ENCODE results near the gene F13A1. TPM values are rescaled to one million over a fixed set of nuclear protein-coding genes. Genes with fewer than 3 reads are reported as not detected.

The F13A1 gene
- total and polyA plus RNA-seq, 7 donors = 4.9 to 58.9 (median 26.2) TPM

GRCh38 chr6:6224933-6225486 is 95.5 kb downstream of the F13A1 start:
- H3K36me3 ChIP-seq (ENCODE audit: insufficient read depth in 1 of 2, low read depth in 1 of 2) = no peaks in the 10 kb centered on the region
- no peak overlapping the region for H3K4me3 ChIP-seq
- peaks cover 0 to 5% (median 0%) of the 10 kb centered on the region in 3 donors for H3K27me3 ChIP-seq (ENCODE audit: insufficient read depth in 3 of 3, low read length in 2 of 3)
- TF ChIP-seq CTCF (IDR thresholded peaks at IDR 0.05) = no peak
- ATAC-seq (no peak), DNase-seq (no peak)
- H3K4me1 ChIP-seq = no peaks in the 10 kb centered on the region
- H3K27ac ChIP-seq = no peak overlapping the region
- 88 to 91% (median 90%) methylated on average over 6 of the region's 6 CpGs for WGBS, 3 donors
- intact Hi-C loops (cut with DNase I) = no loop called here
- H3K9me3 ChIP-seq = no peaks in the 10 kb centered on the region

GRCh38 chr6:6221787-6222535 is 98.5 kb downstream of the F13A1 start:
- ATAC-seq = no peak
- TF ChIP-seq CTCF (IDR thresholded peaks at IDR 0.05) = peak; percentile 13
- no peaks in the 10 kb centered on the region for H3K9me3 ChIP-seq
- H3K36me3 ChIP-seq (ENCODE audit: insufficient read depth in 1 of 2, low read depth in 1 of 2) = no peaks in the 10 kb centered on the region
- WGBS, 3 donors = 42 to 51% (median 45%) methylated on average over 7 of the region's 7 CpGs
- no peaks in the 10 kb centered on the region for H3K4me1 ChIP-seq
- no peak for DNase-seq
- H3K4me3 ChIP-seq = no peak overlapping the region
- H3K27ac ChIP-seq = no peak overlapping the region
- intact Hi-C loops (cut with DNase I) = no loop called here
- H3K27me3 ChIP-seq (ENCODE audit: insufficient read depth in 3 of 3, low read length in 2 of 3) = peaks cover 0 to 3% (median 0%) of the 10 kb centered on the region in 3 donors

GRCh38 chr6:6220718-6221117 is 99.7 kb downstream of the F13A1 start:
- peak; percentile 4 for TF ChIP-seq CTCF (IDR thresholded peaks at IDR 0.05)
- no peak for DNase-seq
- H3K36me3 ChIP-seq (ENCODE audit: insufficient read depth in 1 of 2, low read depth in 1 of 2) = no peaks in the 10 kb centered on the region
- WGBS, 3 donors = 33 to 70% (median 40%) methylated on average over 2 of the region's 2 CpGs
- no peak overlapping the region for H3K4me3 ChIP-seq
- no peak overlapping the region for H3K27ac ChIP-seq
- no peaks in the 10 kb centered on the region for H3K4me1 ChIP-seq
- peaks cover 0 to 3% (median 0%) of the 10 kb centered on the region in 3 donors for H3K27me3 ChIP-seq (ENCODE audit: insufficient read depth in 3 of 3, low read length in 2 of 3)
- no peak for ATAC-seq
- intact Hi-C loops (cut with DNase I) = no loop called here
- no peaks in the 10 kb centered on the region for H3K9me3 ChIP-seq

GRCh38 chr6:6219716-6220115 is 100.7 kb downstream of the F13A1 start:
- no peaks in the 10 kb centered on the region for H3K4me1 ChIP-seq
- H3K27me3 ChIP-seq (ENCODE audit: insufficient read depth in 3 of 3, low read length in 2 of 3) = peaks cover 0 to 3% (median 0%) of the 10 kb centered on the region in 3 donors
- intact Hi-C loops (cut with DNase I) = no loop called here

More at GRCh38 chr6:6219716-6220115, 100.7 kb downstream of the F13A1 start:
- DNase-seq (no peak), ATAC-seq (no peak)
- Histone ChIP-seq H3K36me3 (ENCODE audit: insufficient read depth in 1 of 2, low read depth in 1 of 2) (no peaks in the 10 kb centered on the region), H3K9me3 (no peaks in the 10 kb centered on the region), H3K4me3 (no peak overlapping the region), H3K27ac (no peak overlapping the region)
- TF ChIP-seq CTCF (IDR thresholded peaks at IDR 0.05) = no peak
- 39 to 61% (median 46%) methylated on average over 3 of the region's 3 CpGs for WGBS, 3 donors

All from psoas muscle (tissue), 8 donors.